Activated CD4-positive, CD25-positive, alpha-beta regulatory T cell treated with anti-CD3 and anti-CD28 coated beads, Interleukin-2, amount 50 U/mL, for 16 hours (primary cell): ENCODE measurements around the gene E2F7.

Experiments used
- DNase-seq: peaks from one replicate; pipeline ENCODE4 v3.0.0-alpha.2; 2020; ENCODE audit warnings: low read depth, low spot score

The E2F7 gene

DNA sequence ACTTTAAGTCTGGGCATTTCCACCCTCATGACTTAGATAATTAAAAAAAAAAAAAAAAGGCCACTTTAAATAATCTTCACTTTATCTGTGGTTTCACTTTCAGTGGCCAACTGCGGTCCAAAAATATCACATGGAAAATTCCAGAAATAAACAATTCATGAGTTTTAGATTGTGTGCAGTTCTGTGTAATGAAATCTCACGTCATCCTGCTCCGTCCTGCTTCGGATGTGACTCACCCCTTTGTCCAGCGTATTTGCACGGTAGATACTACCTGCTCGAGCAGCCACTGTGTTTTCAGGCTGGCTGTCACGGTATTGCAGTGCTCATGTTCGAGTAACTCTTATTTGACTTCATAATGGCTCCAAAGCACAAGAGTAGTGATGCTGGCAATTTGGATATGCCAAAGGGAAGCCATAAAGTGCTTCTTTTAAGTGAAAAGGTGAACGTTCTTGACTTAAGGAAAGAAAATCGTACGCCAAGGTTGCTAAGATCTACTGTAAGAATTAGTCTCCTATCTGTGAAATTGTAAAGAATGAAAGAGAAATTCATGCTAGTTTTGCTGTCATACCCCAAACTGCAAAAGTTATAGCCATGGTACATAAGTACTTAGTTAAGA, 2.4 kb downstream of the E2F7 start:
- no peak for DNase-seq

DNA sequence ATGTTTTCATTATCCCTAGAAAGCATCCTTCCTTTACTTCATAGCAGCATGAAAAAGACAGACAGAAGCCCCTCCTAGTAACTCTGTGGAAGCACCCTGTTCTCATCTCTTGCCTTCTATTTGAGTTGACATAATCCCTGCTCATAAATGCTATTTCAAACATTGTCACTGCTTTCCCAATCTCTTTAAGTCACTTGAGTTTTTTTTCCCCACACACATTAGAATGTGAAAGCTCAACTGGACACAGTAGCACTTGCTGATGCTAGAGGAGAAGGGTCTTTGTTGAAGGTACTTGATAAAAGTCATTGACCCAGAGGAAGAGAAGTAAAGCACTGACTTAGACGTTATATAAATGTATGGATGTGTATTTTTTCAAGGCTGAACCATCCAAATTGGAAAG, 3.0 kb downstream of the E2F7 start:
- DNase-seq = no peak

DNA sequence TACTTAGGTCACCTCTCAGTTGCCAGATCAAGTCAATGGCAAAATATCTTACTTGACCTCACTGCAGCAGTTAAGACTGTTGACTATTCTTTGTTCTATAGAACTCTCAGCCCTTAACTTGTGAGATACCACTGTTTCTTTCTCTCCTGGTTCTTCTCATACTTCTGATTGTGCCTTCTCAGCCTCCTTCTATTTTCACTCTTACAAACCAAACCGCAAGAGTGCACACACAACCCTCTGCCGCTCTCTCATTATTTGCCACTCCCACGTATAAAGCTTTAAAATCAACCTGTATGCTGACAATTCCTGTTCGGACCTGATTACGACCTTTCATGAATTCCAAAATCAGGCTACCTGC, 4.5 kb downstream of the E2F7 start:
- DNase-seq = no peak

DNA sequence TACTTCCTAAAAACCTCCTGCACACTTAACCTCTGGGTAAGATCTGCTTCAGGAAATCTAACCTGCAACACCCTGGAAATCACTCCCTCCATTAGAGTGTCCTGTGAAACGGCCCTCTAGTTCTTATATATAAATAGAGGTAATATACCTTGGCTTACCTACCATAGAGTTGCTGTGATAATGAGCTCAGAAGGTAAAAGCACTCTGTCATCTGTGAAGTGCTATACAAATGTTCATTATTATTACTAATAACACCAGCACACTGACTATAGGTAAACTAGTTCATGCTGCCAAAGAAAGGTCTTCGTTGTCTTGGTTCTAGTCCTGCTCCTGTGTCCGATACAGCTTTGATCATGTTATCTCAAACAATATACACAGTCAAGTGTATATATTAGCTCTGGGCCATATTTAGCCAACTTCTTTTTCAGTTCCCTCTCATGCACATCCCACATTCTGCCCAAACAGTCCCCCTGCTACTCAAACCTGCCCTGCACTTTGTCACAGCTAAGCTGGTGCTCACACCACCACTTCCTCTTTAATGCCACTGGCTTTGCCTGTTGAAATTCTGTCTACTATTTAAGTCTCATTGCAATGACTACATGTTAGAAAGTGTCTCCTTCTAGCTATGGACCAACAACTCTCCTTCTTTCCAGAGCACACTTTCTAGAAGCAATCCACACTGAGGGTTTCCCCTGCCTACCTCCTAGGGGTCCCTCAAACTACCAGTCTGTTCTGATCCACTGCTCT, 5.1 kb downstream of the E2F7 start:
- DNase-seq = no peak

DNA sequence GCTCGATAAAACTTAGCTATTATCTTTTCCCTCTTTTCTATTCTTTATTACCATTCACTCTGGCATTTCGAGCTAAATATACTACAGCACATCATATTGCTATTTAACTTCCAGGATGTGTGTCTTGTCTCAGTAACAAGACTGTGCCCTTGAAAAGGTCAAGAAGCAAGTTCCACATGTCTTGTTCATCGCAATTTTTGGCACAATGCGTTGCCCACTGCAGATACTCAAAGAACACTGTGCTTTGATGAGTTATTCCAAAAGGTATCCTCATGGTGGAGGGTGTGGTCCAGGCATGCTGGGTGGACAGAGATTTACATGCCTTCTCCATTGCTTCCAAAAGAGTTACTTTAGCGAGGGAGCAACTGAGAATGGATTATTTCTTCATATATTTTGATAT, 6.6 kb downstream of the E2F7 start:
- DNase-seq = no peak

DNA sequence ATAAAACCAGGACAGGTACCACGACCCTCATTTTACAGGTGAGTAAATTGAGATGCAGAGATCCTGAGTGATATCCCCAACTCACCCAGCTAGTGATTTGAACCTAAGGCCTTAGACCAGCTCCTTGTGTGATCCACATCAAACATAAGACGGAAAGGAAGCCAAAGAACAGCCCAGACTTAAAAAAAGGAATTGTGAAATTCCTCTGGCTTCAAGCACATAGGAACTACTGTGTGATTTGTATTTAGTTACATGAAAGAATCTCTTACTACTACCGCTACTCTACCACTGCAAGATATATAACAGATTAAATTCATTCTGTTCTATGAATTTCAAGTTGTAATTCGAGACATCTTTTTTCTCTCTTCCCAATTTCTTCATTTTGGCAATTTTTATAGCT, 10.5 kb downstream of the E2F7 start:
- no peak for DNase-seq

DNA sequence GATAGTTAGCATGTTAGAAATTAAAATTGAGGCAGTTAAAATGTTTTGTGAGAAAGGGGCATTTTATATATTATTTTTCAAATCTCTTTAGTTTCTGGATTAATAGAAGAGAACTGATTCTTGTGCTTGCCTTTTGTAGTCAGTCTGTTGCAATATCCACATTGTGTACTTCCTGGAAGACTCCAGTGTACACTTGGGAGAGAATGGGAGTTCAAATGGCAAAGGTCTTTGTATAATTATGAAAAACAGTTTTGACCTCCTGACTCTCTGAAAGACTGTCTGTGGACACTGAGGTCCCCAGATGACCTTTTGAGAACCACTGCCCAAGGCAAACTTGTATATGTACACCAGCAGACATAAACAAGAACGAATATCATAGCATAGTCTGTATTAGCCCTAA, 12.1 kb downstream of the E2F7 start:
- no peak for DNase-seq

DNA sequence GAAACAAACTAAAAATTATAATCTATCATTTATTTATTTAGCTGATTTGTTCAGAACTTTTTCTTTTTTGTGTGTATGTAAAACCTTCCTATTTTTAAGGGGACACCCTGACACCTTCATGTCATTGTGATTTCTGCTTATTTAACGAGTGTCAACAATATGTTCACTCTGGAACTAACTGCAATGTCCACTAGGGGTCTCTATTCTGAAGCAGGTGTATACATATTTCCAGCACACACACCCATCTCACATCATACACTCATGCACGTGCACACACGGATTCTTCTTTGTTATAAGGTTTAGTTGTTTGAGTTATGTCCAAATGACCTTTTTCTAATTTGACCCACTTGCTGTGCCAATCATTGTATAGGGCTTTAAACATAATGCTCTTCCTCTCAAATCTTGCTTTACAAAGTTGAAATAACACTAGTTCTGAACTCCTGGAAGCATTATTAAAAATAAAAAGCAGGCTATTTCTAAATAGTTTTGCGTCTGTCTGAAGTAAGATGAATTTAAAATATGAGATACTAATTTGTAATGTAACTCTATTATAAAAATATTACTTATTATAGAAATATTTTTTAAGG, 15.5 kb downstream of the E2F7 start:
- no peak for DNase-seq

DNA sequence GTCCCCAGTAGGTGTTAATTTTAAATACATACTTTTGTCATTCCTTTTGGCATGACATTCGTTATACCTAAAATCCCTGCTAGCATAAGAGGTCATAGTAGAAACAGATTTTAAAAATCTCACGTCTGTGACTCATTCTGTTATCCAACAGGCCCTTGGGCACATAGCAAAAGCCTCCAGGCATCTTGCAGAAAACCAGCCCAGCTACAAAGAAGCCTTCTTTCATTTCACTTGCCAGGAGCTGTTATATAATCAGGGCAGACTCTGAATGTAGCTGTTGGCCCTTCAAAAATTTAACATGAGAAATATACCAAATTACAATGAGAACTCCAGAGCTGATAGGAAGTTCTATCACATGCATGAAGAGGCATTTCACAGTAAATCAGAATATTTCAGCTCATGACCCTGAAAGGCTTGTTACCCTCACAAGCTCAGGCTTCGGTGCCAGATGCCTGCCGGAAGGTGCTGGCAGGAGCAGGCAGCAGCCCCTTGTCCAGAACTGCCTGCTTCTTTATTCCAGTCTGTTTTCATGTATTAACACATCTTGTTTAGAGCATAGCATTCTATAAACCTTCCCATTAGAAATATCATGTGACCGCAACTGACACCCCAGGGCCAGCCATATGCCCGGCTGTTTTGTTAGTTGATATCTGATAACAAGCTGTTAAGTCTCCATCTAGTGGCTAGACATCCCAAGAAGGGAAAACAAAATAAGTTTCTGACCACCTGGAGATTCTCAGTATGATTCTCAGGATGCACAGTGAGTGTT, 17.8 kb downstream of the E2F7 start:
- no peak for DNase-seq

DNA sequence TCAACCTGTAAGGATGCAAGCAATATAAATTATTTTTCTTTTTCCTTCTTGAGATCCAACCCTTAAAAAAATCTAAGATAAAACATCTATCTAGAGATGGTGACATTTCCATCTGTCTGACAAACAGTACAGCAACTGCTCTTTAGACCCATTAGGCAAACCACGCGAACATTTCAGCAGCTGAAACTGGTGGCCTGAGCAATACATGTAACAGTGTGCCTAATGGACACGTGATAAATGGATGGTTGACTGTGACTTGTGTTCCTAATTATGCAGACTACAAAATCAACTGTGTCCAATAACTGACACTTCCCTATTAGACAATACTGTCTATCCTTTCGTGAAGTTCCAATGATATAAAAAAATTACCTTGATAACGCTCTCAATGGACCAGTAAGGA, 18.9 kb downstream of the E2F7 start:
- no peak for DNase-seq

DNA sequence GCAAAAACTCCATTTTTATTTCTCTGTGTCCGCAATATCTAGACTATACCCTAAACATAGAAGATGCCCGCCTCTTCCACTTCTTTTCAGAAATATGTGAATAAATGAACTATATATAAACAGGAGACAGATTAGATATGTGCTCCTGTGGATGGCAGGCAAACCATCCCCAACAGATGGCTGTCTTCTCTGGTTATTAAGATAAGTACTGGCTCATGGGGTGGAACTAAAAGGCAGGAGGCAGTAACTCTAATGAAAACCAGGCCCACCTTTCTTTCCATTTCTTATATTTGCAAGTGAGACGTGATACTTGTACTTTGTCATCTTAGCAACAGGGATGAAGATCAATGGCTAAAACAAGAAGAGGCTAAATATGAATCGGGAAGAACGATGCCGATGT, 20.2 kb downstream of the E2F7 start:
- DNase-seq = no peak

DNA sequence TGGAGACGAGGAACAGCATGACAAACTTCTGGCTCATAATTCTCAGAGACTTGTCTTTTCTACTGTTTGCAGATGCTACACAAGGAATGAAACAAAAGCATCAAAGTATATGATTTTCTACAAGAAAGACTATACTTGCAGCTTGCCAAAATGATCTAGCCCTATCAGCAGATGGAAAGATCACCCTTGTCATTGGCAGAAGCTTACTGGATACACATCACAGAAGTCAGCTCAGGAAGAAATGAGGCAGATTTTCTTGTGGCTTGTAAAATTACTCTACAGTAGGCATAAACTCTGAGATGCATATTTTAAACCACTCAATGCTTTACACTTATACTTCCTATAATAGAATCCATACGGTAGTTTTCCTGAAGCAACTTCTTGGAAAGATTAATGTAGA, 20.6 kb downstream of the E2F7 start:
- DNase-seq = no peak

DNA sequence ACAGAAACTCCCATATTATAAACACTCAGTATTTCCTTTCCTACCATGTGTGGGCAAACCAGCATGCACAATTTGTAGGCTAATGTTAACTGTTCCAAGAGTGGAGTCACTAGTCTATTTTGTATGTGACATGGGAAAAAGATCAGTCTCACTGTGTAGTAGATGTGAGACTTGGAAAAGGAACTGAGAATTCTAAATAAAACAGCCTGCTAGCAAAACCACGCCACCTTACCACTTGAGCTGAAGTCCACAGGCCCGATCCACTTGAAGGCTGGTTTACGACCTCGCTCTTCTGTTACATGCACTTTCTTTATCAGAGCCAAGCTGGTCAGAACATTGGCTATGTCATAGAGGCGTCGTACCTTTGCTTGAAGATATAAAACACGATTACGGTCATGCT, 22.5 kb downstream of the E2F7 start:
- no peak for DNase-seq

DNA sequence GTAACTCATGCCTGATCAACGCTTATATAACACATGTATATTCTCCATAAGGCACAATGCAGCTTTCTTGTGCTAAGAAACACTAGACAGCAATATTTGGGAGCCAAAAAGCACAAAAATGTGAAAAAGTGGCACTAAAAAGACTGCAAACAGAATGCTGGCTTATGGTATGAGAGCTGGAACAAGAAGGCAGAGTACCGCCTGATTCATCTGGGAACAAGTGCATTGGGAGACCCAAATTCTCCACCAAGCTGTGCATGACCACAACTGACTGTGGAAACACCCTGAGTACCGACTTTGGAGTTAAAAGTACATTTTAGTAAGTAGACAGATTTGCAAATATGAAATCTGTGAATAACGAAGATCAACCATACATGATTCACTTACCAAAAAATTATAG, 25.1 kb downstream of the E2F7 start:
- no peak for DNase-seq

DNA sequence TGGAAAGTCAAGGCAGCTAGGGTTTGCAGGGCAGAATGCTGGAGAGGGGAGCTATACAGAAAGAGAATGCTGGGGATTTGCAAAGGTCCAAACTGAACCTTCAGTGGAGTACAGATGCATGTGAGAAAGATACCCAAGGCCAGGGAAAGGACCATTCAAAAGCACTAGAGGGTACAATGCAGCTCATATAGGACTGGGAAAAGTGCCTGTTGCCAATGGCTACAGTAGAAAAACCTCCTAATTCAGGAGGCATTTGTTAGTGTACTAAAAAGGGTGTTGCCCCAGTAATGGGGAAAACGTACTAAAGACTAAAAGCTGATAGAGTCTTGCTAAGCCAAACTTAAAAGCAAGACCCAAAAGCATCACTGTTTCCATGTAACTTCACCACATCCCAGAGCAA, 30.1 kb downstream of the E2F7 start:
- DNase-seq = no peak

DNA sequence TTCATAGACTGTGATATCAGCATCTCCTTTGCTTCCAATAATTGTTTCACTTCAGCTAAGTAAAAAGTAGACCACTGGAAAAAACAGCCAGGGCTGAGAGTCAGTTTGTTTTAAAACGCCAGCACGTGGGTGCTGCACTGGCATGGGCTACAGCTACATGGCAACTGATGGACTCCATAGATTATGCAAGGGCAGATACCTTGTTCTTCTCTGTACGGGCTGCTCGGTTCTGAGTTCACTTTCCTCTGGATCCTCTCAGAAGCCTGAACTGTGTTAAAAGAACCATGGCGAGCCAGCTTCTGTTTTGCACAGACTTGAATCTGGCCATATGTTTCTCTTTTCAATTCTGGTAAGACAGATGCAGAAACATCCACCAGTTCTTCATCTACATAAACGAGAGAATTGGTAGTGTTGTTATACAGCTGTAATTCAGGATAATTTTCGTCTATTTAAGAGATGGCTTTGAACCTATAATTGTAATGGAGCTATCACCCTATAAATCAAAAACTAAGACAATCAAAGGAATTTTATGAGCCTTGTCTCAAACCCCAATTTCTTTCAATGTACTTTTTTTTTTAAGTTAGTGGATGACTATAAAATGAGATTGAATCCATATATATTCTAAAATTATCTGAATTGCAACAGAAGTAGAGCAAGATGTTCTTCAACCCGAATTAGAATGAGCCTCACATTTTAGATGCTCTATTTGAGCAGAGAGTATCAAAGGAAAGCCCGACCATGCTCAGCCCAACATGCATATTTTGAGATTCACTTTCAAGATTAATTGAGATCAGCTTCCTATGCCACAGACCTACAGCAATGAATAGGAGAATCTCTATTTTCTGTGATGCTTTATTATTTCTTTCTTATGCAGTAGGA, 31.5 kb downstream of the E2F7 start:
- no peak for DNase-seq

DNA sequence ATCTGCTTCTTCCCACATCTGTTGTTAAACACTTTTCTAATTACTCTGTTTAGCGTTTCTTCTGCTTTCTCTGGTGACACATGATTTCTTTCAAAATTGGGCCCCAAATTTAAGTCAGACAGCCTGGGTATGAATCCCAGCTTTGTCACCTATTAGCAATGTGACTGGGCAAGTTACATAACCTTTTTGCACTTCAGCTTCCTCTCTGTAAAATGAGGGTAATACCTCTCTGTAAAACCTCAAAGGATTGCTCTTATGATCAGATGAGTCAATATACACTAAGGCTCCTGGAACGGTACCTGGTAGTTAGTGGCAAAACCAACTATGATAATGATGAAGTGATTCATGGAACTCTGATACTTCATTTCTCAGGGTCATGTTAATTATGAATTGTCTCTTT, 33.0 kb downstream of the E2F7 start:
- no peak for DNase-seq

DNA sequence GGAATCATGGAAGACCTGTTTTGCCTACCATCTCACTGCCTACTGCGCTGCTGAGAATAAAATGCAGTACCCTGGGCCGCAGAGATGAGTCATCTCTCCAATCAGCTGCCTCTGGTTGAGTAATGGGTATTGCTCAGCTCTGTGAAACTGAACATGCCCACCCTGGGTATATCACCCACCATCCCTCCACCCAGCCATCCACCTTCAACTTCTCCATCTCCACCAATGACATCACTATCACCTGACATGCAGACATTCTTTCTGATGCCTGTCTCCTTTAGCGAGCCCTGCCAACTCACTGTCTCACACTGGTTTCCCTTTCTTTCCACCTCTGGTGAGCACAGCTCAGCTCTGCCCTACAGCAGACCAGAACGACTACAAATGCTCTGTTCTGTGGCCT, 33.6 kb downstream of the E2F7 start:
- DNase-seq = no peak

DNA sequence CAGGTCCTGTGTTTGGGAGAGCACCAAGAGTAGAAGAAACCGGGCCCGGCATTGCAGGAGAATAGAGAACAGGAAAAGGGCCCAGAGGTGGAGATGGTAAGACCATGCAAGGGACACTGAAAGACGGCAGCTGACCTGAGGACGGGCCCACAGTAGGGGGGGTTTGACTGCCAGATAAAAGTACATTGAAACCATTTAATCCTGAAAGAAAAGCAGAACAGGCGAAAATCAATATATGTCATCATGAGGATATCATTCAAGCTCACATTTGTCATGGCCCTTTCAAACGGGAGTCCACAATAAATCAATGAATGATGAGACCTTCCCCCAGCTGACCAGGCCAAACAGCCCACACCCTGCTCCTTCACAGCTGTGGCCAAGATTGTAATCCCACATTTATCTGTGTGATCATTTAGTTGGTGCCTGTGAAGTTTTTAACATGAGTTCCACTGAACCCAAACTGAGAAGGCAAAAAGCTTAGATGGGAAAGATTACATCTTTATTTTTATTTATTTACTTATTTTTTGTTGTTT, 39.5 kb downstream of the E2F7 start:
- no peak for DNase-seq

DNA sequence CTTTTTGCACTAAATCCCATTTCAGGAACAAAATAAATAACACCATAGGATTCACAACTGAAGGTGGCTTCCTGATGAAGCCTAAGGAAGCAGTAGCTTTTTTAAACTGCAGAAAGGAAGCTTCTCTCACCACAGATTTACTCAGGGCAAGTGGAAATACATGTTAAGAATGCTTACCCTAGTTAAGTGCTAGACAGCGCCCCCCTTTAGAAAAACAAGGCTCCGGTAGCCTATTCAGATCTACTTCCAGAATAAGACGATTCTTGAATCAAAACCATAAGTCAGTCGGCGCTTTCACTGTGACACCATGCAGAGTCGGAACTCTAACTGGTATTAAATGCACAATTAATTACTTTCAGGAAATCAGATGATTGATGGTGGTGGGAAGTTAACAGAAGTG, 41.9 kb downstream of the E2F7 start:
- DNase-seq = no peak

DNA sequence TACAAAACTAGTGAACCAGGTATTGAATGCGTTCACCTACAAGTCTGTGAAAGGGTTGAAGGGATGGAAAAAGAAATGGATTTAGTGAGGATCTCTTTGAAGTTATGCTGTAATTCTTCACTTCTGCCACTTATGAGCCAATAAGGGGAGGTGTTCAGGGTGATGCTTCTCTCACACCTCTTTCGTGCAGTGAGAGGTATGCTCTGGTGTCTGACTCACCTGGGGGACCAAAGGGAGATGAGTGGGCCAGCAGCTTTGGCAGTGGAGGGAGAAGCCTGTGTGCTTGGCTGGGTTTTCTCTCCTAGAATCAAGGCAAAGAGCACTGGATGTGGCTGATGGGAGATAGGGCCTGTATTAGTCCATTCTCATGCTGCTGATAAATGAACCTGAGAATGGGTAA, 45.4 kb downstream of the E2F7 start:
- no peak for DNase-seq

DNA sequence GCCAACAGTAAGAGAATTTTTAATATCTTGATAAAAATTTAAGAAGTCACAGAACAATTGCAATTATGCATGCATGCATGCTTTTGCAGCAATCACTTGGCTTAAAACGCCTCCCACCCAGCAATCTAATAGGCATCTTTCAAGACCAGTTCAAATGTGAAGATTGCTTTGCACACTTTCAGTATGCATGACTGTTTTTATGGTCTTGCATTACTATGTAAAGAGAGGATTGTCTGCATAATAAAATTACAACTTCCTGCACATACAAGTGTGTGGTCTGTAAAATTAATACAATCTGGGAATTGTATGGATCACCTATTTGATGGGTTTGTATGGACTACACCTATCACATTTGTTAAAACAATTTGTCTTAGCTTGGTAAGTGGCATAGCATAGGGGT, 48.8 kb downstream of the E2F7 start:
- DNase-seq = no peak
